Naive thymus-derived CD4-positive, alpha-beta T cell (primary cell): ENCODE results near the gene EVA1A. TPM values are rescaled to one million over a fixed set of nuclear protein-coding genes. Genes with fewer than 3 reads are reported as not detected.

Experiments
- ATAC-seq: fragments of 150-1000 bp; cut with Tn5 transposase; 2 replicates; pipeline ENCODE4 v1.10.0; 2021; ENCODE audit warnings: mild to moderate bottlenecking, moderate library complexity
- CTCF ChIA-PET: fragments of 350-600 bp; sonication (Branson Sonifier 250); formaldehyde crosslinking; loops from one replicate; lab custom pipeline; 2021; ENCODE audit warnings: antibody characterized with exemption; lab: Charles Lee
- POLR2A ChIA-PET: fragments of 350-600 bp; sonication (Branson Sonifier 250); formaldehyde crosslinking; loops from one replicate; lab custom pipeline; 2021; ENCODE audit warnings: antibody characterized with exemption, inconsistent platforms; lab: Charles Lee
- DNase-seq, 9 donors: peaks; one replicate each; pipeline versions ENCODE4 v3.0.0 to v3.0.0-alpha.2; 2020 to 2022; ENCODE audit warnings: mixed read lengths in 1 of 9
- H3K27ac ChIP-seq: one replicate; pipeline ENCODE4 v1.7.0; 2013; ENCODE audit warnings: mild to moderate bottlenecking, low read depth, low read length, moderate library complexity
- H3K27me3 ChIP-seq, 2 donors: one replicate each; pipeline ENCODE4 v1.7.0; 2013; ENCODE audit warnings: low read length in 2 of 2, mild to moderate bottlenecking in 2 of 2, moderate library complexity in 2 of 2; ENCODE audit not compliant: control insufficient read depth in 2 of 2, insufficient read depth in 2 of 2
- H3K36me3 ChIP-seq, 3 experiments: 1 replicate in 2 of 3; 2 replicates in 1 of 3; pipeline ENCODE4 v1.7.0; 2013; ENCODE audit warnings: low read length in 3 of 3, mild to moderate bottlenecking in 3 of 3, moderate library complexity in 1 of 3; ENCODE audit not compliant: insufficient read depth in 3 of 3, control insufficient read depth in 2 of 3
- H3K4me1 ChIP-seq, 2 donors: one replicate each; pipeline ENCODE4 v1.7.0; 2013; ENCODE audit warnings: low read length in 2 of 2, mild to moderate bottlenecking in 2 of 2, moderate library complexity in 1 of 2; ENCODE audit not compliant: control insufficient read depth in 2 of 2, insufficient read depth in 2 of 2
- H3K4me3 ChIP-seq: 2 replicates; pipeline ENCODE4 v1.7.0; 2013; ENCODE audit warnings: mild to moderate bottlenecking, low read length
- H3K9me3 ChIP-seq, 3 experiments: 1 replicate in 2 of 3; 2 replicates in 1 of 3; pipeline ENCODE4 v1.7.0; 2013; ENCODE audit warnings: low read length in 3 of 3; ENCODE audit not compliant: control insufficient read depth in 2 of 3
- H3K27ac Mint-ChIP-seq, 9 donors: one replicate each; pipeline ENCODE4 v1.8.0; 2020 to 2022; ENCODE audit warnings: mixed read lengths in 9 of 9, mild to moderate bottlenecking in 8 of 9, moderate library complexity in 5 of 9, inconsistent platforms in 2 of 9
- H3K27me3 Mint-ChIP-seq, 5 donors: one replicate each; pipeline ENCODE4 v1.8.0; 2021 to 2022; ENCODE audit warnings: mixed read lengths in 5 of 5, mild to moderate bottlenecking in 1 of 5
- H3K36me3 Mint-ChIP-seq, 5 donors: one replicate each; pipeline ENCODE4 v1.8.0; 2020 to 2022; ENCODE audit warnings: mixed read lengths in 5 of 5, mild to moderate bottlenecking in 3 of 5, inconsistent platforms in 1 of 5
- H3K4me1 Mint-ChIP-seq, 7 donors: one replicate each; pipeline ENCODE4 v1.8.0; 2020 to 2022; ENCODE audit warnings: mixed read lengths in 7 of 7, mild to moderate bottlenecking in 3 of 7, inconsistent platforms in 1 of 7
- H3K4me3 Mint-ChIP-seq, 10 donors: one replicate each; pipeline ENCODE4 v1.8.0; 2020 to 2022; ENCODE audit warnings: mild to moderate bottlenecking in 10 of 10, mixed read lengths in 10 of 10, moderate library complexity in 6 of 10, inconsistent platforms in 2 of 10
- H3K9me3 Mint-ChIP-seq, 11 donors: one replicate each; pipeline ENCODE4 v1.8.0; 2020 to 2022; ENCODE audit warnings: mixed read lengths in 11 of 11, mild to moderate bottlenecking in 4 of 11, inconsistent platforms in 1 of 11, moderate library complexity in 1 of 11
- intact Hi-C, 2 donors: fragments of 100-400 bp; cut with micrococcal nuclease; formaldehyde crosslinking; loops; one replicate each; pipeline ENCODE4 v1.15.1; 2023
- polyA plus RNA-seq, 2 donors: library from polyadenylated mRNA; unstranded; fragments of 300-500 nt; fragmentation: Illumina TruSeq; gene quantifications; one replicate each; pipeline ENCODE4 v1.2.3, GENCODE V29; 2021
- total RNA-seq, 6 experiments: library from RNA in 5 of 6; stranded (reverse) in 5 of 6; gene quantifications; 1 replicate in 5 of 6; 2 replicates in 1 of 6; pipeline ENCODE4 v1.2.3 and lab custom pipeline; 2021 to 2026

Gene EVA1A
- total and polyA plus RNA-seq, 7 experiments from 2014 or later, result 0.52 to 0.62 (median 0.53) TPM; not detected in 4

- Mint-ChIP-seq H3K9me3 (peaks cover 0 to 1% (median 0%) of the 10 kb centered on the region in 11 donors), H3K4me1 (no peaks in the 10 kb centered on the region), H3K27ac (no peak overlapping the region), H3K27me3 (peaks cover 0 to 21% (median 9%) of the 10 kb centered on the region in 5 donors), H3K4me3 (no peak overlapping the region), H3K36me3 (no peaks in the 10 kb centered on the region)
- ATAC-seq (no peak), DNase-seq (no peak)
- no peaks in the 10 kb centered on the region for H3K36me3 ChIP-seq
- no peak overlapping the region for H3K27ac ChIP-seq
- no peaks in the 10 kb centered on the region for H3K4me1 ChIP-seq
- no peaks in the 10 kb centered on the region for H3K27me3 ChIP-seq
- POLR2A ChIA-PET, result no interaction called here
- intact Hi-C loops, result no loop called here
- H3K4me3 ChIP-seq, result no peak overlapping the region
- CTCF ChIA-PET, result no interaction called here
- H3K9me3 ChIP-seq, result no peaks in the 10 kb centered on the region
These were observed 60.1 kb downstream of the EVA1A start for GRCh38 chr2:75500633-75501032.

DNA sequence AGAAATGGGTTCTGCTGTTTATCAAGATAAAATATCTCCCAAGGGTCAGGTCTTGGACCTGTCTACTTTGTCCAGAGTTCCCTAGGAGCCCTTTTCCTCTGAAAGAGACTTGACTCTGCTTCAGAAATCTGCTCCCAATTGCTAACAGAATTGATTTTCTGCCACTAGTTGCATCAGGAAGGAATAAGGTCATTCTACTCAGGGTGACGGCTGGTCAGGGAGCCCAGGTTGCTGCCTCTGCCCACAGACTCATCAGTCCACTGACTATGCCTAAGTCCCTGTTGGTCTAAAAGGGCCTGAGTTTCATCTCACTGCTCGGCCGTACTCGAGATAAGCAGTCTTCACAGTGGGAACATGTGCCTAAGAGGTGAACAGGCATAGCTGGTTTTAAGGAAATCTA is 61.2 kb downstream of the EVA1A start:
- Histone ChIP-seq H3K27me3 (no peaks in the 10 kb centered on the region), H3K27ac (no peak overlapping the region), H3K9me3 (no peaks in the 10 kb centered on the region), H3K4me3 (no peak overlapping the region), H3K4me1 (no peaks in the 10 kb centered on the region), H3K36me3 (no peaks in the 10 kb centered on the region)
- Mint-ChIP-seq H3K4me1 (no peaks in the 10 kb centered on the region), H3K4me3 (no peak overlapping the region), H3K9me3 (peaks cover 0 to 1% (median 0%) of the 10 kb centered on the region in 11 donors), H3K27ac (no peak overlapping the region), H3K27me3 (peaks cover 0 to 27% (median 9%) of the 10 kb centered on the region in 5 donors), H3K36me3 (no peaks in the 10 kb centered on the region)
- ChIA-PET CTCF (no interaction called here), POLR2A (no interaction called here)
- DNase-seq (no peak), ATAC-seq (no peak)
- intact Hi-C loops, result no loop called here

DNA sequence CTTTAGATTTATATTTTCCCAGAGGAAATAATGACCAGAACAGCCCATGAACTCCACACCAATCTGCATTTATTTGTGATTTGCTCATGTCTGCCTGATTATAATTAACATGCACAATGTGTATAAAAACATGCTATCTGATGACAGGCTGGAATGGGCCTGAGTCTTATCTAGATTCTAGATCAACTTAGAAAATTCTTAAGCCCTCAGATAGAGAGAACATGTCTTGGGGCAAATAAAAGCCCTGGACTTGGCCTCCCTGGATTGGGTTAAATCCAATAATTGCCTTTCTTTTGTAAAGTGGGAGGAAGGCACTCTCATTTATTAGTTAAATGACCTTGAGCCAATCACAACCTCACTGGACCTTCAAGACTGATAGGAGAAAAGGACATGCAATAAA is 61.8 kb downstream of the EVA1A start:
- H3K9me3 Mint-ChIP-seq, result no peaks in the 10 kb centered on the region
- Histone ChIP-seq H3K4me3 (no peak overlapping the region), H3K9me3 (no peaks in the 10 kb centered on the region), H3K27me3 (no peaks in the 10 kb centered on the region), H3K36me3 (no peaks in the 10 kb centered on the region), H3K27ac (no peak overlapping the region), H3K4me1 (no peaks in the 10 kb centered on the region)
- ATAC-seq (no peak), DNase-seq (no peak)
- CTCF ChIA-PET, result no interaction called here
- H3K4me3 Mint-ChIP-seq, result no peak overlapping the region
- no peaks in the 10 kb centered on the region for H3K36me3 Mint-ChIP-seq
- H3K27ac Mint-ChIP-seq, result no peak overlapping the region
- POLR2A ChIA-PET, result no interaction called here
- intact Hi-C loops, result no loop called here
- no peaks in the 10 kb centered on the region for H3K4me1 Mint-ChIP-seq
- H3K27me3 Mint-ChIP-seq, result peaks cover 0 to 27% (median 8%) of the 10 kb centered on the region in 5 donors

- Mint-ChIP-seq H3K4me3 (no peak overlapping the region), H3K9me3 (no peaks in the 10 kb centered on the region), H3K4me1 (no peaks in the 10 kb centered on the region), H3K27me3 (peaks cover 0 to 20% (median 16%) of the 10 kb centered on the region in 5 donors), H3K36me3 (no peaks in the 10 kb centered on the region), H3K27ac (no peak overlapping the region)
- ChIA-PET POLR2A (no interaction called here), CTCF (no interaction called here)
- ATAC-seq (no peak), DNase-seq (no peak)
- Histone ChIP-seq H3K9me3 (no peaks in the 10 kb centered on the region), H3K27ac (no peak overlapping the region), H3K4me1 (no peaks in the 10 kb centered on the region), H3K36me3 (no peaks in the 10 kb centered on the region), H3K27me3 (no peaks in the 10 kb centered on the region), H3K4me3 (no peak overlapping the region)
- intact Hi-C loops, result no loop called here
These were observed 63.5 kb downstream of the EVA1A start for GRCh38 chr2:75497256-75497655.

GRCh38 chr2:75495862-75496261 is 64.9 kb downstream of the EVA1A start:
- no peak overlapping the region for H3K4me3 ChIP-seq
- POLR2A ChIA-PET, result no interaction called here
- intact Hi-C loops, result no loop called here
- no peak overlapping the region for H3K27ac Mint-ChIP-seq
- CTCF ChIA-PET, result no interaction called here
- H3K27me3 Mint-ChIP-seq, result peaks cover 0 to 21% (median 16%) of the 10 kb centered on the region in 5 donors
- no peak for DNase-seq
- no peaks in the 10 kb centered on the region for H3K4me1 Mint-ChIP-seq
- H3K4me3 Mint-ChIP-seq, result no peak overlapping the region
- H3K27me3 ChIP-seq, result no peaks in the 10 kb centered on the region
- no peaks in the 10 kb centered on the region for H3K9me3 ChIP-seq
- H3K4me1 ChIP-seq, result no peaks in the 10 kb centered on the region
- ATAC-seq, result no peak
- H3K9me3 Mint-ChIP-seq, result no peaks in the 10 kb centered on the region
- H3K27ac ChIP-seq, result no peak overlapping the region
- no peaks in the 10 kb centered on the region for H3K36me3 Mint-ChIP-seq
- no peaks in the 10 kb centered on the region for H3K36me3 ChIP-seq

DNA sequence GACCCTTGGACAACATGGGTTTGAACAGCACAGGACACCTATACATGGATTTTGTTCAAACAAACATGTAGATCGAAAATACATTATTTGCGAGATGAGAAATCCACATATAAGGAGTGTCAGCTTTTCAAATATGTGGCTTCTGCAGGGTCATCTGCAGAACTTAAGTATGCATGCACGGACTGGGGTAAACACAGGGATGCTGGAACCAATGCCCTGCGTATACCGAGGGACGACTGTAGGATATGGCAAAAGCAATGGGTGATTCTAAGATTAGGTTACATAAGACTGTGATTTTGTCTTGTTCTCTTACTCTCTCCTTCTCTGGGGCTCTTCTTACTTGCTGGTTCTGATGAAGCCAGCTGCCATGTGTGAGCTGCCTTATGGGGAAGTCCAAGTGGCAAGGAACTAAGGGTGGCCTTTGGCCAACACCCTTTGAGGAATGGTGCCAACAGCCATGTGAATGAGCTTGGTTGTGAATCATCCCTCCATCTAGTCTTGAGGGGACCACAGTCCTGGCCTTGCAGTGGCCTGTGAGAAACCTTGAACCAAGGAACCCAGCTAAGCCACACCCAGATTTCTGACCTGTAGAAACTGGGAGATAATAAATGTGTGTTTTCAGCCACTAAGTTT is 66.5 kb downstream of the EVA1A start:
- Mint-ChIP-seq H3K27ac (no peak overlapping the region), H3K36me3 (no peaks in the 10 kb centered on the region), H3K4me1 (no peaks in the 10 kb centered on the region), H3K9me3 (no peaks in the 10 kb centered on the region), H3K4me3 (no peak overlapping the region), H3K27me3 (peaks cover 0 to 28% (median 18%) of the 10 kb centered on the region in 5 donors)
- DNase-seq (no peak), ATAC-seq (no peak)
- Histone ChIP-seq H3K9me3 (no peaks in the 10 kb centered on the region), H3K4me3 (no peak overlapping the region), H3K27me3 (no peaks in the 10 kb centered on the region), H3K36me3 (no peaks in the 10 kb centered on the region), H3K27ac (no peak overlapping the region), H3K4me1 (no peaks in the 10 kb centered on the region)
- intact Hi-C loops, result no loop called here
- ChIA-PET POLR2A (no interaction called here), CTCF (no interaction called here)

GRCh38 chr2:75493230-75493629 is 67.5 kb downstream of the EVA1A start:
- Histone ChIP-seq H3K27ac (no peak overlapping the region), H3K4me3 (no peak overlapping the region), H3K36me3 (no peaks in the 10 kb centered on the region), H3K4me1 (no peaks in the 10 kb centered on the region), H3K9me3 (no peaks in the 10 kb centered on the region), H3K27me3 (no peaks in the 10 kb centered on the region)
- Mint-ChIP-seq H3K36me3 (no peaks in the 10 kb centered on the region), H3K27ac (no peak overlapping the region), H3K9me3 (no peaks in the 10 kb centered on the region), H3K4me3 (no peak overlapping the region), H3K4me1 (no peaks in the 10 kb centered on the region), H3K27me3 (peaks cover 0 to 28% (median 21%) of the 10 kb centered on the region in 5 donors)
- ATAC-seq, result no peak
- POLR2A ChIA-PET, result no interaction called here
- CTCF ChIA-PET, result no interaction called here
- intact Hi-C loops, result no loop called here
- no peak for DNase-seq
